K562 (cell line): ENCODE measurements around the gene TREH. TPM values are rescaled to one million over a fixed set of nuclear protein-coding genes. Genes with fewer than 3 reads are reported as not detected.

Experiments used
- ATAC-seq: fragments of 200-7000 bp; cut with Tn5 transposase; 3 replicates; pipeline ENCODE4 v1.9.1; 2020; ENCODE audit warnings: moderate library complexity
- BruUV-seq: library from RNA; stranded (reverse); fragments of 400-500 nt; replicated peaks from 2 replicates; lab custom pipeline; 2021; lab: Mats Ljungman, UMichigan
- CTCF ChIA-PET: fragments of 300-600 bp; formaldehyde crosslinking; extraction: SDS; loops from one replicate; lab custom pipeline; 2021; ENCODE audit warnings: low intra/inter-chr PET ratio; lab: Yijun Ruan, JAX
- POLR2A ChIA-PET: fragments of 300-600, 350-650 bp; sonication (Branson Sonifier 250); formaldehyde crosslinking; extraction: SDS; loops from one replicate; lab custom pipeline; 2021; ENCODE audit warnings: antibody characterized with exemption, inconsistent platforms; lab: Yijun Ruan, JAX
- DNase-seq, 4 experiments: peaks; one replicate each; pipeline versions ENCODE4 v3.0.0 to v3.0.0-alpha.2; 2011 to 2018; ENCODE audit warnings: low spot score in 3 of 4, mixed read lengths in 3 of 4; ENCODE audit errors: extremely low read depth in 1 of 4
- FAIRE-seq: peaks from 2 replicates; lab custom pipeline; 2011; peaks lifted over from hg19 to GRCh38; lab: Jason Lieb, UNC
- H2AFZ ChIP-seq: 2 replicates; pipeline ENCODE4 v1.6.0; 2011; ENCODE audit warnings: low read depth, low read length, control low read depth, inconsistent platforms
- H3K27ac ChIP-seq: fragments of 200-600 bp; 3 replicates; pipeline ENCODE4 v1.8.0; 2011; ENCODE audit warnings: low read depth, mild to moderate bottlenecking, control low read depth, inconsistent platforms, low read length, moderate library complexity, mixed read lengths; ENCODE audit errors: extremely low read depth
- H3K27me3 ChIP-seq, 2 experiments: fragments of 300-600 bp in 1 of 2; 2 replicates in 1 of 2; 3 replicates in 1 of 2; pipeline versions ENCODE4 v1.6.0 to v1.8.0; 2011; ENCODE audit warnings: inconsistent platforms in 2 of 2, low read length in 2 of 2, mild to moderate bottlenecking in 1 of 2, mixed read lengths in 1 of 2, moderate library complexity in 1 of 2; ENCODE audit not compliant: control insufficient read depth in 2 of 2, insufficient read depth in 2 of 2
- H3K36me3 ChIP-seq: fragments of 300-600 bp; 3 replicates; pipeline ENCODE4 v1.8.0; 2011; ENCODE audit warnings: mild to moderate bottlenecking, low read length, inconsistent platforms; ENCODE audit not compliant: control insufficient read depth, insufficient read depth
- H3K4me1 ChIP-seq, 2 experiments: fragments of 200-600 bp in 1 of 2; replicated peaks in 1 of 2; 2 replicates in 1 of 2; 3 replicates in 1 of 2; pipeline versions ENCODE4 v1.5.1 to v1.8.0; 2011; ENCODE audit warnings: inconsistent platforms in 2 of 2, low read length in 2 of 2, mild to moderate bottlenecking in 1 of 2, mixed read lengths in 1 of 2, moderate library complexity in 1 of 2; ENCODE audit not compliant: control insufficient read depth in 2 of 2, insufficient read depth in 2 of 2
- H3K4me2 ChIP-seq: 2 replicates; pipeline ENCODE4 v1.6.1; 2011; ENCODE audit warnings: low read length, control low read depth, inconsistent platforms, mixed read lengths; ENCODE audit not compliant: insufficient read depth
- H3K4me3 ChIP-seq: fragments of 200-600 bp; sonication (generic), shearing (Covaris generic); 2 replicates; pipeline ENCODE4 v1.5.1; 2016; ENCODE audit warnings: control low read depth, inconsistent platforms
- H3K79me2 ChIP-seq: fragments of 200-600 bp; 3 replicates; pipeline ENCODE4 v1.8.0; 2011; ENCODE audit warnings: low read length, inconsistent platforms; ENCODE audit not compliant: control insufficient read depth, insufficient read depth
- H3K9ac ChIP-seq, 2 experiments: 2 replicates each; pipeline versions ENCODE4 v1.6.0 to v1.6.1; 2011; ENCODE audit warnings: low read depth in 2 of 2, low read length in 2 of 2, control low read depth in 1 of 2, inconsistent platforms in 1 of 2, mild to moderate bottlenecking in 1 of 2, mixed read lengths in 1 of 2; ENCODE audit not compliant: insufficient read depth in 1 of 2
- H3K9me1 ChIP-seq: one replicate; pipeline ENCODE4 v1.6.0; 2011; ENCODE audit warnings: inconsistent platforms, mild to moderate bottlenecking, low read length, moderate library complexity; ENCODE audit not compliant: control insufficient read depth, insufficient read depth
- H3K9me3 ChIP-seq: replicated peaks from 2 replicates; pipeline ENCODE4 v1.5.1; 2011; ENCODE audit warnings: low read depth, low read length, inconsistent platforms; ENCODE audit not compliant: control insufficient read depth, insufficient read depth
- H4K20me1 ChIP-seq: replicated peaks from 2 replicates; pipeline ENCODE4 v1.6.1; 2011; ENCODE audit warnings: low read length, inconsistent platforms, mixed read lengths; ENCODE audit not compliant: control insufficient read depth, insufficient read depth
- E2F3 ChIP-seq: fragments of 250-450 bp; sonication (Bioruptor Pico); IDR thresholded peaks from 2 replicates; pipeline ENCODE4 v1.4.0; 2020; ENCODE audit warnings: mild to moderate bottlenecking
- FOXM1 ChIP-seq, 2 experiments: fragments of 450-650 bp in 1 of 2; sonication (generic) in 1 of 2; formaldehyde crosslinking in 1 of 2; IDR thresholded peaks; 2 replicates each; pipeline versions ENCODE4 v1.6.1 to v1.9.0; 2017 to 2022; ENCODE audit warnings: low read depth in 2 of 2, mild to moderate bottlenecking in 2 of 2, missing genetic modification reagents in 1 of 2, moderate library complexity in 1 of 2
- GMEB1 ChIP-seq: fragments of 250-450 bp; sonication (Bioruptor Pico); IDR thresholded peaks from 2 replicates; pipeline ENCODE4 v1.4.0; 2020; ENCODE audit warnings: mild to moderate bottlenecking
- HDGF ChIP-seq: fragments of 450-650 bp; IDR thresholded peaks from 2 replicates; pipeline ENCODE4 v1.6.1; 2016
- KLF13 ChIP-seq: fragments of 450-650 bp; IDR thresholded peaks from 2 replicates; pipeline ENCODE4 v1.6.1; 2016; ENCODE audit warnings: missing genetic modification characterization, low read depth, mild to moderate bottlenecking, missing compliant biosample characterization, moderate library complexity, borderline replicate concordance
- NR4A1 ChIP-seq, 2 experiments: fragments of 250-450 bp in 1 of 2; fragments of 450-650 bp in 1 of 2; sonication (Bioruptor Pico) in 1 of 2; IDR thresholded peaks; 2 replicates each; pipeline versions ENCODE4 v1.4.0 to v1.6.1; 2016 to 2020; ENCODE audit warnings: mild to moderate bottlenecking in 2 of 2, missing compliant biosample characterization in 1 of 2, missing genetic modification characterization in 1 of 2, moderate library complexity in 1 of 2
- PKNOX1 ChIP-seq: fragments of 450-650 bp; IDR thresholded peaks from 2 replicates; pipeline ENCODE4 v1.6.1; 2016
- RREB1 ChIP-seq: fragments of 250-450 bp; sonication (Bioruptor Pico); IDR thresholded peaks from 2 replicates; pipeline ENCODE4 v1.4.0; 2020
- WHSC1 ChIP-seq: IDR thresholded peaks from one replicate; pipeline ENCODE4 v1.6.1; 2012; ENCODE audit warnings: low read length, control low read depth, inconsistent platforms
- ZFPM2 ChIP-seq: fragments of 250-450 bp; sonication (Bioruptor Pico); IDR thresholded peaks from 2 replicates; pipeline ENCODE4 v1.5.1; 2022; ENCODE audit warnings: mild to moderate bottlenecking
- ZKSCAN3 ChIP-seq: fragments of 250-450 bp; sonication (Bioruptor Pico); IDR thresholded peaks from 2 replicates; pipeline ENCODE4 v1.4.0; 2020
- ZNF12 ChIP-seq: sonication (generic); formaldehyde crosslinking; IDR thresholded peaks from 2 replicates; pipeline ENCODE4 v1.4.0; 2020; ENCODE audit warnings: mild to moderate bottlenecking, missing genetic modification reagents
- WGBS: fragments of 100-300 bp; shearing (Covaris generic); methylation state at CpG from one replicate; pipeline ENCODE4 v1.1.6; 2016; ENCODE audit warnings: low coverage, mixed read lengths; ENCODE audit not compliant: insufficient coverage; ENCODE audit errors: missing lambda C conversion rate; 5-methylcytosine and 5-hydroxymethylcytosine counted together
- in situ Hi-C: fragments of 300-500 bp; cut with MboI; formaldehyde crosslinking; loops from 4 replicates; pipeline ENCODE4 v1.15.0; 2018; ENCODE audit warnings: inconsistent platforms, mixed read lengths
- intact Hi-C: fragments of 100-400 bp; cut with micrococcal nuclease; formaldehyde crosslinking; loops from 2 replicates; pipeline ENCODE4 v1.14.2; 2022
- polyA plus RNA-seq, 8 experiments: library from polyadenylated mRNA; depleted of rRNA in 4 of 8; stranded (reverse) in 5 of 8; unstranded in 3 of 8; fragments of >200 nt; fragmentation: Nextera tagmentation in 2 of 8; fragmentation: Illumina TruSeq in 1 of 8; extraction: Ambion mirVana in 2 of 8; extraction: Trizol in 1 of 8; gene quantifications; 2 replicates each; pipeline versions ENCODE4 v1.2.1 to v1.2.3, GENCODE V29; 2011 to 2014; ENCODE audit warnings: inconsistent platforms in 1 of 8, missing spikeins in 1 of 8
- total RNA-seq, 7 experiments: library from RNA; depleted of rRNA in 6 of 7; stranded (reverse); fragments of >200 nt in 6 of 7; fragmentation: Illumina TruSeq in 2 of 7; extraction: Trizol in 2 of 7; gene quantifications; 2 replicates each; pipeline versions ENCODE4 v1.2.1 to v1.2.3, GENCODE V29; 2011 to 2021; ENCODE audit warnings: low replicate concordance in 1 of 7

The TREH gene
- total and polyA plus RNA-seq, 9 of the 15 experiments (the other 6 are each of a cell fraction or from before 2014, with no cell fraction given): 0.09 to 0.20 (median 0.11) TPM; not detected in 6

GRCh38 chr11:118689852-118690552 is 10.6 kb upstream of the TREH start:
- POLR2A ChIA-PET: interaction anchor here (0.7 to 1.2 kb wide), 2 partner anchors 59 to 102 kb away, joined by 3 to 5 read pairs; no protein-coding TSS in a partner anchor
- ATAC-seq: peak; percentile 99
- peak; percentile 91 to 96 (median 94) for DNase-seq
- H3K79me2 ChIP-seq: no peaks in the 10 kb centered on the region
- H3K27me3 ChIP-seq: no peaks in the 10 kb centered on the region
- H4K20me1 ChIP-seq: no peaks in the 10 kb centered on the region
- no peaks in the 10 kb centered on the region for H3K9me1 ChIP-seq
- intact Hi-C loops (loop anchor here (1.0 to 5.0 kb wide), 3 partner anchors 57 to 239 kb away; no protein-coding TSS in a partner anchor), in situ Hi-C loops (no loop called here)
- BruUV-seq: no TSS peak
- WGBS: 19% methylated on average over 26 of the region's 30 CpGs
- H3K9me3 ChIP-seq: no peaks in the 10 kb centered on the region; the same call in 1 of the 2 replicates
- CTCF ChIA-PET: interaction anchor here (0.6 to 1.5 kb wide), 8 partner anchors 30 to 267 kb away, joined by 3 to 9 read pairs (median 4); partner anchors contain the start of genes DDX6 and UPK2
- peak overlapping the region; percentile 11; the same call in 2 of the 3 replicates for H3K27ac ChIP-seq
- FAIRE-seq: peak; percentile 93
- no peaks in the 10 kb centered on the region for H3K36me3 ChIP-seq
- peaks cover 0 to 36% of the 10 kb centered on the region in 2 experiments; a peak in 3 of 5 replicates for H3K4me1 ChIP-seq
- H3K9ac ChIP-seq: peak overlapping the region; percentile 29 to 81; a peak in 3 of 4 replicates
- H3K4me2 ChIP-seq: peak overlapping the region; percentile 62; the same call in 1 of the 2 replicates
- no peak overlapping the region for H3K4me3 ChIP-seq
- peak overlapping the region; percentile 95 for H2AFZ ChIP-seq
- TF ChIP-seq ZFPM2 (CRISPR knock-in tag): no peak
- no peak for TF ChIP-seq HDGF
- no peak for TF ChIP-seq RREB1 (CRISPR knock-in tag)
- no peak for TF ChIP-seq NR4A1 (CRISPR knock-in tag; IDR thresholded peaks at IDR 0.05)
- no peak for TF ChIP-seq NR4A1 (tag; IDR thresholded peaks at IDR 0.05)
- TF ChIP-seq ZKSCAN3 (CRISPR knock-in tag): no peak
- TF ChIP-seq ZNF12 (CRISPR knock-in tag): no peak
- TF ChIP-seq FOXM1 (IDR thresholded peaks at IDR 0.05; ENCODE audit: low read depth): no peak
- no peak for TF ChIP-seq FOXM1 (CRISPR knock-in tag; IDR thresholded peaks at IDR 0.05; ENCODE audit: low read depth)
- TF ChIP-seq E2F3 (CRISPR knock-in tag): no peak
- no peak for TF ChIP-seq KLF13
- no peak for TF ChIP-seq GMEB1 (CRISPR knock-in tag)
- TF ChIP-seq WHSC1: no peak
- no peak for TF ChIP-seq PKNOX1
